ENCODE results near the gene NFKBIL1.

DNA sequence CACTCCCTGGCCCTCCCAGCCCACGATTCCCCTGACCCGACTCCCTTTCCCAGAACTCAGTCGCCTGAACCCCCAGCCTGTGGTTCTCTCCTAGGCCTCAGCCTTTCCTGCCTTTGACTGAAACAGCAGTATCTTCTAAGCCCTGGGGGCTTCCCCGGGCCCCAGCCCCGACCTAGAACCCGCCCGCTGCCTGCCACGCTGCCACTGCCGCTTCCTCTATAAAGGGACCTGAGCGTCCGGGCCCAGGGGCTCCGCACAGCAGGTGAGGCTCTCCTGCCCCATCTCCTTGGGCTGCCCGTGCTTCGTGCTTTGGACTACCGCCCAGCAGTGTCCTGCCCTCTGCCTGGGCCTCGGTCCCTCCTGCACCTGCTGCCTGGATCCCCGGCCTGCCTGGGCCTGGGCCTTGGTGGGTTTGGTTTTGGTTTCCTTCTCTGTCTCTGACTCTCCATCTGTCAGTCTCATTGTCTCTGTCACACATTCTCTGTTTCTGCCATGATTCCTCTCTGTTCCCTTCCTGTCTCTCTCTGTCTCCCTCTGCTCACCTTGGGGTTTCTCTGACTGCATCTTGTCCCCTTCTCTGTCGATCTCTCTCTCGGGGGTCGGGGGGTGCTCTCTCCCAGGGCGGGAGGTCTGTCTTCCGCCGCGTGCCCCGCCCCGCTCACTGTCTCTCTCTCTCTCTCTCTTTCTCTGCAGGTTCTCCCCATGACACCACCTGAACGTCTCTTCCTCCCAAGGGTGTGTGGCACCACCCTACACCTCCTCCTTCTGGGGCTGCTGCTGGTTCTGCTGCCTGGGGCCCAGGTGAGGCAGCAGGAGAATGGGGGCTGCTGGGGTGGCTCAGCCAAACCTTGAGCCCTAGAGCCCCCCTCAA is 24.9 kb downstream of the NFKBIL1 start, which contains the start of gene LTA:
- TF ChIP-seq CTCF (IDR thresholded peaks at IDR 0.05), result no peak
- TF ChIP-seq POLR2A (IDR thresholded peaks at IDR 0.05), result no peak

All from testis (tissue), 2 donors.